Stimulated activated naive CD4-positive, alpha-beta T cell (primary cell): Measurements from ENCODE around the gene CASP8AP2.
"Not testable (repeated sequence)": the region's sequence is repeated elsewhere in the genome, so short reads cannot be mapped to it uniquely, and the experiment has no call there.

Experiments used
- DNase-seq, 6 experiments: peaks; one replicate each; lab custom pipeline; 2025; lab: John Stamatoyannopoulos, UW

The CASP8AP2 gene

DNA sequence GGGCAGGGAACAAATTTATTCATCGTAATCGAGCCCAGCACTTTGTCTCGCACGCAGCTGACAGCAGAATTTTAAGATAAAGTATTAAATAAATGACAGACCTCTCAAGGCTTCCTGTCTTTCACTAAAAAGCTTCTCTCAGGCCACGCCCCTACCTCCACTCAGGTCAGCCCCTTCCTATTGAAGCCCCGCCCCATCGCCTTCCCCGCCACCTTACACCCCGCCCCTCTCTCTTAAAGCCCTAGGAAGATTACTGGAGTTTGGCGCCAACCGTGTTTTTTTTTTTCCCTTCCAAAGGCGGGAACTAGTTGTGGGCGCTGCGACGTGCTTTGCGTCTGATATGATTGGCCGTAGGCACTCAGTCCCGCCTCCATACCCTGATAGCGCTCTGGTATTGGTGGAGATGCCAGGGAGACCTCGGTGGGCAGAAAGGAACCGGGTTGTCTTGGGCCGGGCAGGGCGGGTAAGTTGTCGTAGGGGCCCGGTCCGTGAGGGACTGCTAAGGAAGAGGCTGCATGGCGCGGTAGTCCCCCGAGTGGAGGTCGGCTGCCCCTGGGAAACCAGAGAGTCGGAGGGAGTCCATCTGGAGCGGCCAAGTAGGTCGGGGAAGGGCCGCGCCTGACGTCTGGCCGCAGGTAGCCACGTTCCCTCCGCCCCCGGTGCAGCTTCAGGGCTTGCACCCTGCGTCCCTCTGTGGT is at the start of gene CASP8AP2:
CASP8AP2 (plus strand) TSS at position 409 of the 698 bp plus-strand sequence.
- peak; percentile 84 to 97 (median 95) for DNase-seq

DNA sequence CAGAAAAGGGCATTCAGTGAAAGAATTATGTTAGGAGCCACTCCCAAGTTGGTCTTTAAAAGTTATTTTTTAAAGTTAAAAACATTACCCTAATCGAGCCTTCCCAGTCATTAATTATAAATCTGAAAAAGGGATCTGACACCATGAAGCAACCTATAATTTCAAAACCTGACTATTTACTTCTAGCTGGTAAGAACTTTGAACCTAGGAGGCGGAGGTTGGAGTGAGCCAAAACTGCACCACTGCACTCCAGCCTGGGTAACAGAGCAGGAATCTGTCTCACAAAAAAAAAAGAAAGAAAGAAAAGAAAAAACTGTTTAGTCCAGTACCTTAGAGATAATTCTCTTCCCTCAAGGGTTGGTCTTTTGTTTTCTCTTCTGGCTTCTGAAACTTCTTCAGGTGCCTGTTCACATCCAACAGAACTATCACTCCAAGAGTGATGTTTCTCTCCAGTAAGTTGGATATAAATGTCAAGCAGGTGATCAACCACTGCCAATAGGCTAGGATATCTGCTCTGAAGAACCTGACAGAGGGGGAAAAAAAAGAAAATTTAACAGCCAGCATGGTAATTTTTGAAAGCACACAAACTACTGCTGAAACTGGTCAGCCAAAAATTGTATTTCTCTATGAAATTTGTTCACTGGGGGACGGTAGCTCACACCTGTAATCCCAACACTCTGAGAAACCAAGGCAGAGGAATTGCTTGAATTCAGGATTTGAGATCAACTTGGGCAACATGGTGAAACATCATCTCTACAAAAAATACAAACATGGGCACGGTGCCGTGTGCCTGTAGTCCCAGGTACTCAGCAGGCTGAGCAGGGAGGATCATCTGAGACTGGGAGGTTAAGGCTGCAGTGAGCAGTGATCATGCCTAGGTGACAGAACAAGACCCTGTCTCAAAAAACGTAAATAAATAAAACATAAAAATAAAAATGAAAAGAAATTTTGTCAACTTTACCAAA is 48.3 kb upstream of the CASP8AP2 start:
- no peak for DNase-seq

DNA sequence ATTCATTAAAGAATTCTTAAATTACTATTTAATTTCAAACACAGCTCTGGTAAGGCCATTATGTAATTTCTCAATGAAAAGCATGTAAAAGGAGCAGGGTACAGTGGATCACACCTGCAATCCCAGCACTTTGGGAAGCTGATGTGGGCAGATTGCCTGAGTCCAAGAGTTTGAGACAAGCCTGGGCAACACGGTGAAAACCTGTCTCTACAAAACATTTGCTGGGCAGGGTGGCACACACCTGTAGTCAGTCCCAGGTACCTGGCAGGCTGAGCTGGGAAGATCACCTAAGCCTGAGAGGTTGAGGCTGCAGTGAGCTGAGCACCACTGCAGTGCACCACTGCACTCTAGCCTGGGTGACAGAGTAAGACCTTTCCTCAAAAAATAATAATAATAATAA is 47.5 kb upstream of the CASP8AP2 start:
- DNase-seq, result no peak

DNA sequence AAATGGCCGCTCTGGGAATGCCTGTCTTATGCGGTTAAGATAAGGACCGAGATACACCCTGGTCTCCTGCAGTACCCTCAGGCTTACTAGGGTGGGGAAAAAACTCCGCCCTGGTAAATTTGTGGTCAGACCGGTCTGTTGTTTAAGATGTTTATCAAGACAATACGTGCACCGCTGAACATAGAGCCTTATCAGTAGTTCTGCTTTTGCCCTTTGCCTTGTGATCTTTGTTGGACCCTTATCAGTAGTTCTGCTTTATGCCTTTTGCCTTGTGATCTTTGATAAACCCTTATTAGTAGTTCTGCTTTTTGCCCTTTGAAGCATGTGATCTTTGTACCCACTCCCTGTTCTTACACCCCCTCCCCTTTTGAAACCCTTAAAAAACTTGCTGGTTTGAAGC is 46.4 kb upstream of the CASP8AP2 start:
- not testable (repeated sequence) for DNase-seq

DNA sequence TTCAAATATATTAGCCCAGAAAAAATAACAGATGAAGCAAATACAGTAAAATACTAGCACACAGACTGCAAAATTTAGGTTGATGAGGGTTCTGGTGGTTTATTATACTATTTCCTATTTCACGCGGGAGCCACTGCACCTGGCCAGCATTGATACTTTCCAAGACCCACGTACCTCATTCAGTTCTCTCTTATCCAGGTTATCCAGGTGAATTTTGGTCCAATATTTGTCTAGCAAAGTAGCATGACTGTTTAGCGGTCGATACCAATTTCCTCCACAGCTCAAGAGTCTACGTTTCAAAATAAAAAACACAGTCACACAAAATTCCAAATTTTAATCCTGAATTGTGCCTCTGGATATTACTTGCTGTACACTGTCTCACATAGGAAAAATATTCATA is 44.8 kb upstream of the CASP8AP2 start:
- no peak for DNase-seq

DNA sequence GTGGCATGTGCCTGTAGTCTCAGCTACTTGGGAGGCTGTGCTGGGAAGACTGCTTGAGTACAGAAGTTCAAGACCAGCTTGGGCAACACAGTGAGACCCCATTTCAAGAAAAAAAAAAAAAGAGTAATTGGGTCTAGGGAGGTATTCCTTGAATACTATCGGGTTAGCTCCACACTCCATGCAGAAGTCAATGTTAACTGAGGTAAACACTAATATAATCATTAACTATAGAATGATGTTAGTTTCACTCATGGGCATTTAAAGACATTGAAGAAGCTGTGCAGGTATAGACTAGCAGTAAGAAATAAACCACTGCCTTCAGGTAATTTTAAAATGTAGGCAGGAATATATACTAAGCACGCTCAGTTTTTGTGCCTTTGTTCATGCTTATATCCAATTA is 42.7 kb upstream of the CASP8AP2 start:
- DNase-seq, result no peak

DNA sequence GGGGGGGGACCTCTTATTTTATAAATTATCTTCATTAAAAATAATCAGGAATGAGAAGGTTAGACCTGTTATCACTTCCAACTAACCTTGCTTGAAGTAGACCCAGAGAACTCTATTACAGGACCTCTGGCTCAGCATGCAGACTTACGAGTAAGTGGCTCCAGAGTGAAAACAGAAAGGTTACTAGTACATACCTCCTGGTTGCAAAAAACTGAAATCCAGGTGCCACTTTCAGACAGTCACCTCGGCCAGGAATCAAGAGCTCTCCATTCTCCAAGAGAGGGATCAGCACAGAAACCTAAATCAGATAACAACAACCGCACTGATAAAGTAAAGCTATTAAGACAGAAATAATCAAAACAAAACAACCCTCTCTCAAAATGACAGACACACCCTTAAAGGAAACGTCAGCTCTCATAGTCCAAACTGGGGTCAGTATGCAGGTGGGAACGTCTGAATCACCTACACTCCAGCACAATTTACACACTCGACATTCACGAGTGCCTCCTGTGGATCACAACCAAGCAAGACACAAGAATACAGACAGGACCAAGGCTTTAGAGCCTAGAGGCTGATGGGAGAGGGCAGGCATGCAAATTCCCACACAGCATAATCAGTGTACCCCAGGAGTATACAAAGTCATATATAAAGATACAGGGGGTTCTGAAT is 41.9 kb upstream of the CASP8AP2 start:
- no peak for DNase-seq

DNA sequence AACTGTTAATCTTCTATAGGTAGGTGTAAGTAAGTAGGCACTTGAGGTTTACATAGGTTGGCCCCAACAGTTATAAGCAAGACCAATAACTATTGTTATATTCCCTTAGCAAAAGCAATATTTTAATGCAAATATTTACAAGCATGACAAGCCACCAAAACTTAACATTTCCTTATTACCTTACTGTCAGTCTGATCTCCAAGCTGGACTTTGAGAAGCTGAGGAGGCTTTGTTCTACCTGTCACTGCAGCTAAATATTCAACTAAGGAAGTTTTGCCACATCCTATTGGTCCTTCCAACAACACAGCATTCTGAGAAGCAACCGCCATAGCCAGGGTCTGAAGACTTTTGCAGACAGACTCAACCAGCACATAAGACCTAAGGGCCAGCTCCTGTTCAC is 39.7 kb upstream of the CASP8AP2 start:
- DNase-seq, result no peak

DNA sequence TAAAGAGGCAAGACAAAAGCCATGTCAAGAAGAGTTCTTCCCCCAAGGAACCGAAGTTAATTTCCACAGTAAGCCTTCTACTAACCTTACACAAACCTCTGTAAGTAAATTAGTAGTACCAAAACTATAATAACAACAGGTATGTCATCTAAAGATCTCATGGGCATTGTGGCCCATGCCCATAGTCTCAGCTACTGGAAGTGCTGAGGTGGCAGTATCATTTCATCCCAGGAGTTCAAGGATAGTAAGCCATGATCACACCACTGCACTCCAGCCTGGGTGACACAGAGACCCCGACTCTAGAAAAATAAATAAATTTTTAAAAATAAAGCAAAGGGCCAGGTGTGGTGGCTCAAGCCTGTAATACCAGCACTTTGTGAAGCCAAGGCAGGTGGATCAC is 39.3 kb upstream of the CASP8AP2 start:
- DNase-seq, result no peak

DNA sequence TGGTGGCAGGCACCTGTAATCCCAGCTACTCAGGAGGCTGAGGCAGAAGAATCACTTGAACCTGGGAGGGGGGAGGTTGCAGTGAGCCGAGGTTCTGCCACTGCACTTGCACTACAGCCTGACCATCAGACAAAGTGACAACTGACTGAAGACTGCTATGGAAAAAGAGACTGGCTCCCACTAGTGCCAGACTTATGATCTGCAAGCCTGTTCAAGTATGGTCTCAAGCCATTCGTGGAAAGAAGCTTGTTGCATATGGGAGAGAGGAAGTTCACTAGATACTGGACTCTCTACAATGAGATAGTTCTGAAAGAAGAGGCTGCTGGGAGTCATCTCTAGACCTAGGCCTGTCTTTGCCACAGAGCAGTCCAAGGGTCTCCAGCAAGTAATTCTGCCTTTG is 36.8 kb upstream of the CASP8AP2 start:
- no peak for DNase-seq

DNA sequence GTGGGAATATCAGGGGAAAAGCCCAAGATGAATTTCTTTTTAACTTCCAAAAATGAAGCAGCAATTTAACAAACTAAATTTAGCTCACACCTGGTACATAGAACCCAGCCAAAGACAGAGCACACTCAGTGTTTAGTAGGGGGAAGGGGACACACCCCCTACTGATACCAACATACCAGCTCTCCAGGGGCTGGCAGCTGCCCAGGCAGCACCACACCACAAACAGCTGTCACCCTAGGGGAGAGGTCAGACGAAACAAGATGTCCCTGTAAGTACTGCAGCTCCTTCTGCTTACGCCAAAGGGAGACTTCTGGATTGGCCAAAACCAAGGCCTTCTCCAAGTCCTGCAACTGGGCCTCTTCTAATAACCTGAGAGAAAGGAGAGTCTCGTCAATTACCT is 36.1 kb upstream of the CASP8AP2 start:
- no peak for DNase-seq

DNA sequence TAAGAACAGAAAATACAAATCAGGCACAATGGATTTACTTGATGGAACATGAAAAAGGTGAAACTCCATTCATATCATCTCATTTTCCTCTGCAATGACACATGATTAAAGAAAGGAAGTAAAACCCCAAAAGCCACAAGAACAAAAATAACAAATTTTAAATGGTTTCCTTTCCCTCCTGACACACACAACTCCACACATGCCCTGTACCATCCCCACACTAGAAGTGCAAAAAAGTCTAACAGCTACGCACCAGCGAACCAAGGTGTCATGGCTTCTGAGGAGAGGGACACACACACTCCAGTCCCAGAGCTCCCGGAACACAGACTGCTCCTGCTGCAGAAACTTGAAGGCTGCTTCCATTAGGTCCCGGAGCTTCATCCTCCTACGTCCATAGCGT is 35.4 kb upstream of the CASP8AP2 start:
- peak in 3 of 6 experiments; percentile 37 to 59 (median 54) for DNase-seq

DNA sequence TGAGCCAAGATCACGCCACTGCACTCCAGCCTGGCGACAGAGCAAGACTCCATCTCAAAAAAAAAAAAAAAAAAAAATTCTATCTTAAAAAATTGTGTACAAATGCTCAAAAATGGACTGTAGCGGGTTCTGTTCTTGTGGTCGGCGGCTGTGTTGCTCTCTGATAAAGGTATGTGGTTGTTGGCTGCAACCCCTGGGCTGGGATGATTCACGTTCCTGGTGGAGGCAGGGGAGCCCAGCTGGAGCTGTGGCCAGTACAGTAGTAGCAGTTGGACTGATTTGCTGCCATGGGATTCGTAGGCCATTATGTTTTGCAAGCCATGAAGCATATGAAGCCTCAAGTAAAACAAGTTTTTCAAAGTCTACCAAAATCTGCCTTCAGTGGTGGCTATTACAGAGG is 32.4 kb upstream of the CASP8AP2 start:
- DNase-seq, result no peak

DNA sequence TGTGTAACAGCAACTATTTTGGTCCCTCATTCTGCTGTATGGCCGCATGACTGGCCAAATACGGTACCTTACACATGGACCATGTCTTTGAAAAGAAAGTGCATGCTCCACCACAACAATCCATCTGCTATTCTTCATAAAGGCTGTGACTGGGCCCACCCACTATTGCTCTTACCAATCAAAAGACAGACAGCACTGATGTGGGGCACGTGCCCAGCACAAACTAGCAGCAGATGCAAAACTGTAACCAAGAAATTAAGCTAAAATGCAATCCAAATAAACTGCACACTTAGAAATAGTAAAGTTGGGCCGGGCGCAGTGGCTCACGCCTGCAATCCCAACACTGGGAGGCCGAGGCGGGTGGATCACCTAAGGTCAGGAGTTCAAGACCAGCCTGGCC is 30.6 kb upstream of the CASP8AP2 start:
- DNase-seq, result no peak

DNA sequence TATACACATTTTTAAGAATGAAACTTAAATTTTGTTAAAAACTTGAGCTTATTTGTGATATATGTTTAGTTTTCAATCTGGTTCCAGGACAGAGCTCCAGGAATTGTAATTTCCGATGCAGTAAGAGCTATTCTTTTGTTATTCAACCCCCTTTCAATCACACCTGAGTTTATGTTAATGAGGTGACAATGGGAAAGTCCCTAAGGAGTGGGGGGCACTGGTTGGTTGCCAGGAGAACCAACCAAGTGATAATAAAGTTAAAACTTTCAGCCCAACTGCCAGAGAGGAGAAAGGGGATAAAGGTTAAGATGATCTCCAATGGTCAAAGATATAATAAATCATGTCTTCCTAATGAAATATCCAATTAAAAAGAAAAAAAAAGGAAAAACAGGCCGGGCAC is 29.9 kb upstream of the CASP8AP2 start:
- DNase-seq, result no peak

DNA sequence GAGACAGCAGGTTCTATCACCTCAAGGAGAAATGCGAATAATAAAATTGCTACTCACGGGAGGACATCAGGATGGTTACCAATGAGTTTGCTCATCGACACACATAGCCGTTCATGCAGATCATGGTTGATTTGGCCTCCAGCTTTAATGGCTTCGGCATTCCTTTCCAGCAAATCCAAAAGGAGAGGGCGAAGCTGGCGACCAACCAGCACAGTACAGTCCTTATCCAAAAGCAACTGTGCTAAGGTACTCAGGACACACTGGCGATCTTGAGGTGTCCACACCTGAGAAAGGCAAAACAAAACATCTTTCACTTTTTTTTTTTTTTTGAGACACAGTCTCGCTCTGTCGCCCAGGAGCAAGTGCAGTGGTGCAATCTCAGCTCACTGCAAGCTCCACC is 26.4 kb upstream of the CASP8AP2 start:
- DNase-seq, result no peak

DNA sequence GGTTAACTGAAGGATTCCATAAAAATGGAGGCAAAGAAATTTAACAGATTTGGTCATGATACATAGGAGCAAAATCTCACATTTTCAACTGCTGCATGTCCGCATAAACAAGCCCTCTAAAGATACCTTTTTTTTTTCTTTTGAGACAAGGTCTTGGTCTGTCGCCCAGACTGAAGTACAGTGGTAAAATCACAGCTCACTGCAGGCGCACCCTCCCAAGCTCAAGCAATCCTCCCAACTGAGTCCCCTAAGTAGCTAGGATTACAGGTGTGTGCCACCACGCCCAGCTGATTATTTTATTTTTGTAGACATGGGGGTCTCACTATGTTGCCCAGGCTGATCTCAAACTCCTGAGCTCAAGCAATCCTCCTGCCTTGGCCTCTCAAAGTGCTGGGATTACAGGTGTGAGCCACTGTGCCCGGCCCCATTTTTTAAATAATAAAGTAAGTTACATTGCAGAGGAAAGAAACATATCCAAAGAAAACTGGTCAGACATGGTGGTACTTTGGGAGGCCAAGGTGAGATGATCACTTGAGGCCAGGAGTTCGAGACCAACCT is 23.8 kb upstream of the CASP8AP2 start:
- no peak for DNase-seq

DNA sequence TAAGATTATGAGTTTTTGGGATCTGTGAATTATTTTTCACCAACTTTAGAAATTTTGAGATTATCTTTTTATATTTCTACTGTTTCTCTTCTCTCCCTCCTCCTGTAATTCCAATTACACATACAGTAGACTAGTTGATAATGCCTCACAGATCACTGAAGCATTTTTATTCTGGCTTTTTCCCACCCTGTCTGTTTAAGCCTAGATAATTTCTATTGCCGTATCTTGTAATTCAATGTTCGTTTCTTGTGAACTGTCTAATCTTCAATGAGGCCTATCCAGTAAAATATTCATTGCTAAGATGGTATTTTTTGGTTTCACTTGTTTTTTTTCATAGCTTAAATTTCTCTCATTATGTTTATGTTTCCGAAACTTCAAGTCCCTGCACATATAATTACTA is 22.1 kb upstream of the CASP8AP2 start:
- no peak for DNase-seq

DNA sequence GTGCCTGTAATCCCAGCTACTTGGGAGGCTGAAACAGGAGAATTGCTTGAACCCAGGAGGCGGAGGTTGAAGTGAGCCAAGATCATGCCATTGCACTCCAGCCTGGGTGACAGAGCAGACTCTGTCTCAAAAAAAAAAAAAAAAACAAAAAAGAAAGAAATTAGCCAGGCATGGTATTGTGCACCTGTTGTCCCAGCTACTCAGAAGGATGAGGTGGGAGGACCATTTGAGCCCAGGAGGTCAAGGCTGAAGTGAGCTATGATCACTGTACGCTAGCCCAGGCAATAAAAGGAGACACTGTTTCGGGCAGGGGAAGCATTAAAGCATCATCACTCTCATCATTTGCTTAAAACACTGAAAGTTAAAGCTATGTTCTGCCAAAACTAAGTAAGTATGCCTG is 16.3 kb upstream of the CASP8AP2 start:
- DNase-seq, result not testable (repeated sequence)

DNA sequence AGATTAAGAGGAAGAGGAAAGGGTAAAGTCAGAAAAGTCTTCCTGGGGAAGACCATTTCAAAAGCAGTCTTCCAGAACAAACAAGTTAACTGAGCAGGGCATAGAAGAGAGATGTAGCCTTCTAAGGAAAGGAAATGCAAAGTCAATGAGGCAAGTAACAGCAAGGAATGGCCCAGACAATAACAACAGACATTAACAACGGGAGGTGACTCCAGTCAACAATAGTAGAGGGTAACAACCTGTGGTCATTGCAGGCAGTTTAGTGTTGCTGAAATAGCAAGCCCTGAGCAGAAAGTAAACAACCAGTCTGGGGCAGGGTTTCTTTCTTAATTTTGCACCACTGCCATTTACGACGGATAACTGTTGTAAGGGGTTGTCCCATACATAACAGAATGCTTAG is 12.2 kb upstream of the CASP8AP2 start:
- no peak for DNase-seq

DNA sequence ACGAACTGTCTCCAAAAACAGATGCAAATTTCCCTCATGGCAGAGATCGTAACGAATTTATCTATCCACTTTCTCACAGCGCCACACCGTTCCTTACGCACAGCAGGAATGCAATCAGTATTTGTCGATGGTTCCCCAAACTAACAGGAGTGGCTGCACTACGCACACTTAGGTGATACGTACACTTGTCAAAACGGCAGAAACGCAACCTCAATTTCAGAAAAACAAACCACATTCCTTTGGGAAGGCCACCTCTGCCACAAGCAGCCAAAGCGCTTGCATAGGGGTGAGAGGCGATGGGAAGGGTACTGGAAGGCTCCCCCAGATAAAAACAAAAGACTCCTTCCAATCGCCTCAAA is 10.7 kb upstream of the CASP8AP2 start:
- peak in 3 of 6 experiments; percentile 14 to 54 (median 39) for DNase-seq

DNA sequence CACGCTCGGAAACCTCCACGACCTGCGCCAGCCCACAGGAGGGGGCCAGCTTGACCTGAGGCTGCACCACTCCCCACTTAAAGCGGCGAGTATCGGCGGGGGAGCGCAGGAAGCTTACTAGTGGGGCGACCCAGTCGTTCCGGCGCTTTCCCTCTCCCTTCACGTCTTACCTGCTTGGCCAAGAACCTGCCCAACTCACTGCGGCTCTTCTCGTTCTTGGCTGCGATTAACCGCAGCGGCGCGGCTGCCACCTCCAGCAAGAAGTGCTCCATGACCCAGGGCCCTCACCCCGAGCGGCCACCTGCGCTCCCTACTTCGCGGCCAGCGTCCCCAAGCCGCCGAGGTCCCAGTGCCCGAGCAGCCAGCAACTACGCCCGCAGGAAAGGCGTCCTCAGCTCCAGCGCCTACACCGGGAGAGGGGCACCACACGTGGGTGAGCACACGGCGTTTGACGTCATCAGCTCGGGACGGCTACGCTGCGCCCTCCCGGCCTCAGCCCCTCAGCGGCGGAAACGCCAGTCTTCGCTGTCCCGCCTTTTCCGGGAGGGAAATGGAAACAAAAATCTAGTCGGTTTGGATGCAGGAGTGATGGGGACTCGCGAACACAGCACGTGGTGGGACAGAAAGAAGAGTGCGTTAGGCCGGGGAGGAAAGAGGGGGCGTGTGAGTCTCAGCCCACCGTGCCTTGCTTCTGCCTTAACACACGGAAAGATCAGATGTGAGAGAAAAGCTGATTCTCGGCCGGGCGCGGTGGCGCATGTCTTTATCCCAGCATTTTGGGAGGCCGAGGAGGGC is 10.1 kb upstream of the CASP8AP2 start, which contains the start of gene MDN1:
MDN1 (minus strand) TSS at position 459 of the 795 bp plus-strand sequence; CDS start at position 272, 187 bp downstream.
- peak; percentile 79 to 87 (median 83) for DNase-seq
